Mucosa of descending colon (tissue), 3 donors: Measurements from ENCODE around the gene CHCHD4. TPM values are rescaled to one million over a fixed set of nuclear protein-coding genes. Genes with fewer than 3 reads are reported as not detected.

Experiments used
- ATAC-seq: fragments of 200-7000 bp; cut with Tn5 transposase; one replicate; pipeline ENCODE4 v1.9.1; 2020; ENCODE audit warnings: mild to moderate bottlenecking, moderate library complexity
- DNase-seq, 3 donors: peaks; one replicate each; pipeline ENCODE4 v3.0.0-alpha.2; 2020
- H3K36me3 ChIP-seq: fragments of 200-600 bp; one replicate; pipeline ENCODE4 v1.8.0; 2021; ENCODE audit warnings: low read depth, mild to moderate bottlenecking
- H3K4me1 ChIP-seq: fragments of 200-600 bp; one replicate; pipeline ENCODE4 v1.8.0; 2021; ENCODE audit warnings: low read depth, mild to moderate bottlenecking
- H3K4me3 ChIP-seq: fragments of 200-600 bp; one replicate; pipeline ENCODE4 v1.8.0; 2021; ENCODE audit warnings: mild to moderate bottlenecking
- H3K9me3 ChIP-seq: fragments of 200-600 bp; one replicate; pipeline ENCODE4 v1.8.0; 2021; ENCODE audit warnings: mild to moderate bottlenecking
- intact Hi-C, 2 donors: fragments of 100-400 bp; cut with DNase I in 1 of 2; cut with micrococcal nuclease in 1 of 2; formaldehyde crosslinking; loops; one replicate each; pipeline versions ENCODE4 v1.11.0 to v1.11.1; 2022; cut with DNase I, micrococcal nuclease
- total RNA-seq, 3 donors: library from RNA; stranded (reverse); fragmentation: NEBNext Ultra II Directional in 2 of 3; extraction: Animal tissue kit (Norgen Biotek cat#: 25700) in 2 of 3; gene quantifications; one replicate each; pipeline versions ENCODE4 v1.2.1 to v1.2.4, GENCODE V29; 2021 to 2023
- TF ChIP-seq, protein P1 (sequence below): fragments of 200-600 bp; IDR thresholded peaks from one replicate; pipeline ENCODE4 v1.8.0; 2022; ENCODE audit warnings: antibody characterized with exemption, mild to moderate bottlenecking
- donor health status: DM: no; HTN: no; CAD: no; lungs with moderate emphysema.
- donor health status: DM: no; HTN: no; CAD: no.
- donor health status: DM: no; HTN: yes; CAD: no.

The CHCHD4 gene
- total RNA-seq, 3 donors from 2014 or later = 15.1 to 32.6 (median 15.2) TPM

DNA sequence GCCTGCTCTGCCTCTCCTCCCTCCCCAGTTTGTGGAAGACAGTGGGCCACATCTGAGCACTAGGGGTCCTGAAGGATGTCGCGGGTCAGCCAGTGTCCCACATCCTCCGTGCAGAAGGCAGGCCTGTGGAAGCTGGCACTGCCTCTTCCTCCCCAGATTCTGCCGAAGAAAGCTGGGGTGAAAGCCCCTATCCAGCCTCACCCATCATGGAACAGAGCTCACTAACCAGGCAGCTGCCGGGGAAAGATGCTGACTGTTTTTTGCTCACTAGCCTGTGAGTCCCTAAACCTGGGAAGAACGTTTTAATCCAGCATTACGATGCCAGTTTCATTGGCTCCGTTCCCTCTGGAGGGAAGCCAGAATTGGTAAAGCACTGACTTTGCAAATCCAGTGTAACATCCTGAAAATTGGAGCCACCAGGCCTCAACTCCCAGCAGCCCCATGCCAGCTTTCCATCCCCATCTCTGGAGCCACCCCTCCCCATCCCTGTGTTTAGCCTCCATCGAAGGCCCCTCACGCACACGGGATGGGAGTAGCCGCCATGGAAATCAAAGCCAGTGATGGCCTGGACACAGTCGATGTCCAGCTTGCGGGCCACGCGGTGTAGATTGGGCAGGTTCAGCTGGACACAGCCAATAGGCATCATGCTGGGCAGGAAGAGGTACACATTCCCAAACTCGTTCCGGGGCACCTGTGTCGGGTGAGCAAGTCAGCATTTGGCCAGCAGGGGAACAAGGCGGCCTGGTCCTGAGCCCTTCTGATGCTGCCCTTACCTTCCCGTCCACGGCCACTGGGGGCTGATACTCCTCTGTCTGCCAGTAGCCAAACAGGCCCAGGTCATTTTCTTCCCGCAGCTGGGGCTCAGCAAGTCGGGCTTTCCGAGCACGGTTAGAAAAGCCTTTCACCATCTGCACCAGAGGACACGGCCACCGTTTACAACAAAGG is 23.6 kb upstream of the CHCHD4 start:
- peaks cover 11% of the 10 kb centered on the region for H3K4me1 ChIP-seq

DNA sequence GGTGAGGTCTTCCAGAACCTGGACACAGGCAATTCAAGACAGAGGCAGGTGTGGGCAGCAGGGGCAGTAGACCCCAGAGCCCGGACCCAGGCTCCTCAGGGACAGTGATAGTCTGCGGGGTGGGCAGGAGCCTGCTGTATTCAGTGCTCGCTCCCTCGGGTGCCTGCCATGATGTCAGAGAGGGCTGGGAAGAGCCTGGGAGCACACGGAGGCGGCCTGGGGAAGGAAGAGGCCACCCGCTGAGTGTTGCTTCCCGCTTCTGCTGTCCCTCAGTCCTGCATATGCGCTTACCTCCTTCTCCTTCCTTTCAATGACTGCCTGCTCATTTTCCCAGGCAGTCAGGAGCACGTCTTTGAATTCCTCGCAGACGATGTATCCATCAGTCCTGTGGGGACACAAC is 22.9 kb upstream of the CHCHD4 start:
- H3K4me3 ChIP-seq = no peak overlapping the region
- H3K4me1 ChIP-seq = peaks cover 11% of the 10 kb centered on the region
- TF ChIP-seq, protein P1, sequence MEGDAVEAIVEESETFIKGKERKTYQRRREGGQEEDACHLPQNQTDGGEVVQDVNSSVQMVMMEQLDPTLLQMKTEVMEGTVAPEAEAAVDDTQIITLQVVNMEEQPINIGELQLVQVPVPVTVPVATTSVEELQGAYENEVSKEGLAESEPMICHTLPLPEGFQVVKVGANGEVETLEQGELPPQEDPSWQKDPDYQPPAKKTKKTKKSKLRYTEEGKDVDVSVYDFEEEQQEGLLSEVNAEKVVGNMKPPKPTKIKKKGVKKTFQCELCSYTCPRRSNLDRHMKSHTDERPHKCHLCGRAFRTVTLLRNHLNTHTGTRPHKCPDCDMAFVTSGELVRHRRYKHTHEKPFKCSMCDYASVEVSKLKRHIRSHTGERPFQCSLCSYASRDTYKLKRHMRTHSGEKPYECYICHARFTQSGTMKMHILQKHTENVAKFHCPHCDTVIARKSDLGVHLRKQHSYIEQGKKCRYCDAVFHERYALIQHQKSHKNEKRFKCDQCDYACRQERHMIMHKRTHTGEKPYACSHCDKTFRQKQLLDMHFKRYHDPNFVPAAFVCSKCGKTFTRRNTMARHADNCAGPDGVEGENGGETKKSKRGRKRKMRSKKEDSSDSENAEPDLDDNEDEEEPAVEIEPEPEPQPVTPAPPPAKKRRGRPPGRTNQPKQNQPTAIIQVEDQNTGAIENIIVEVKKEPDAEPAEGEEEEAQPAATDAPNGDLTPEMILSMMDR = no peak
- intact Hi-C loops = no loop called here
- H3K9me3 ChIP-seq = no peaks in the 10 kb centered on the region
- no peak for ATAC-seq
- DNase-seq = no peak
- no peaks in the 10 kb centered on the region for H3K36me3 ChIP-seq

More for the DNA sequence above, 23.6 kb upstream of the CHCHD4 start:
- no peak overlapping the region for H3K4me3 ChIP-seq
- no peak for ATAC-seq
- H3K36me3 ChIP-seq = no peaks in the 10 kb centered on the region
- intact Hi-C loops = no loop called here
- no peak for DNase-seq
- H3K9me3 ChIP-seq = no peaks in the 10 kb centered on the region
- TF ChIP-seq, protein P1 = no peak

DNA sequence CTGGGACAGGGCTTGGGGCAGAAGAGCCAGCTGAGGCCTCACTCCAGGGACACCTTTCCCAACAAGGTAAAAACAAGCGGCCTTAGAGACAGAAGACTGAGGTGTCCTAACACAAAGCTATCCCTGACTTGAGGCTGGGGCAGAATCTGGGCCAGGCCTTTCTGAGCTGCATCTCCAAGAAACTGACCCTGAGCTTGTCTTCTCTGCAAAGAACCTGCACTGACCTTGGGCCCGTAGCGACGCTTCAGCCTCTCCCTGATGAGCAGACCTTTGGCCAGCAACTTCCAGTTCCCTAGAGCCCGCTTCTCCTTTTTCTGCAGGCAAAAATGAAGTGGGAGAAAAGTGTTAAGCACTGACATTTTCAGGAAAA is 22.4 kb upstream of the CHCHD4 start:
- Histone ChIP-seq H3K36me3 (no peaks in the 10 kb centered on the region), H3K9me3 (no peaks in the 10 kb centered on the region), H3K4me3 (no peak overlapping the region), H3K4me1 (peaks cover 11% of the 10 kb centered on the region)
- intact Hi-C loops = no loop called here
- TF ChIP-seq, protein P1 = no peak
- DNase-seq (no peak), ATAC-seq (no peak)

DNA sequence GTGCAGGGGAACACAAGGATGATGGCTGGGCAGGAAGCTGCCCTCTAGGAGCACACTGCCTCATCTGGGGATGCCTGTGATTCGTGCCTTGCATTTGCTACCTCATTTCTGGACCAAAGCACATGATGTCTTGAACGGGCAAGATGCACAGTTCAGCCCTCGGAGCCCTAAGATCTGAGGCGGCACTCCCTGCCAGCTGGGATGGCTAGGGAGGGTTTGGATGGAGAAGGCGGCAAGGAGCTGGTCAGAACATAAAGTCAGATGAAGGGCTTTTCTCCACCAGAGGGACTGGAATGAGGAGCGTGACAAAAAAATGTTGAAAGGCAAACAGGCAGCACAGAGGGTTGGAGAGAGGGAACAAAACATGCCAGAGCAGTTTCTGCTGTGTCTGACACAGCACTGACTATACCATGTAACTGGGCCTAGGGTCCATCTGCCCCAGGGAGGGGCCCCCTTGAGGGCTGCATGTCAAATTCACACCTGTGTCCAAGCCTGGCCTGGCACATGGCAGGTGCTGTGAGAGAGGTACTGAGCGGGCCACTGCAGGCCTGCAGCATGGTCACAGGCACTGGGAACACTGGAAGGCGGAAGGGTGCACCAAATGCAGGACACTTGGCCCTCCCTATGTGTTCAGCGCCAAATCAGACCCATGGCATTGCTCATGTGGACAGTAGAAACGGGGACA is 21.9 kb upstream of the CHCHD4 start:
- Histone ChIP-seq H3K4me1 (peaks cover 11% of the 10 kb centered on the region), H3K9me3 (no peaks in the 10 kb centered on the region), H3K36me3 (no peaks in the 10 kb centered on the region), H3K4me3 (no peak overlapping the region)
- no peak for ATAC-seq
- intact Hi-C loops = no loop called here
- TF ChIP-seq, protein P1 = no peak
- DNase-seq = no peak

DNA sequence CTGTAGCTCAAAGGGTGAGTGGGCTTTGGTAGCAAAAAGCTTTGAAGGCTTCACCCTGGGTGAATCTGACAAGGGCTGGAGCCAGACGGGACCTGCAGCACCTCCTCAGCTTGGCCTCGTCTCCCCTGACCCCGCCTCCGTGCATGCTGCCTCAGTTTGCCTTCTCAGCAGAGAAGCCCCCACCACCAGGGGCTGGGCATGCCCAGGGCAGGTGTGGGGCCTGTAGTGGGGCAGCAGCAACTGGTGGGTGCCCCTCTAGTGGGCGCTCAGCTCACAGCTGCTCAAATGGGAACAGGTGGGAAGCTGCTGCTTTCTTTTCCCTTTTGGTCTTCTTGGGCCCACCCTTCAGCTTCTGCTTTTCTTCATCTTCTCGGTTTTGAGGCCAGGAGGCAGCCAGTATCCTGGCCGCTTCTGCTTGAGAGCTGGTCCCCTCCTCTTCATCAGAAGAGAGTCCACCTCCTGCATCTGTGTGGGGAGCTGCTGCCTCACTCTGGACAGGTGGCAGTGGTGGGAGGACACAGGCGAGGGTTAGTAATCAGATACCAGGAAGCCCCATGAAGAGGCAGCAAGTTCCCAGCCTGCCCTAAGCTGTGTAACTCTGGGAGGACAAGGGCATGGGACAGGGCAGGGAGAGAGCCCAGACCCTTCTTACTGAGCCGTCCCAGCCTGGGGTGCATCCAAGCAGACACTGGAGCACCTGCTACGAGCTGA is 21.2 kb upstream of the CHCHD4 start:
- intact Hi-C loops = no loop called here
- Histone ChIP-seq H3K9me3 (no peaks in the 10 kb centered on the region), H3K4me3 (no peak overlapping the region), H3K4me1 (peaks cover 11% of the 10 kb centered on the region), H3K36me3 (no peaks in the 10 kb centered on the region)
- DNase-seq (no peak), ATAC-seq (no peak)
- TF ChIP-seq, protein P1 = no peak
